Measurements from ENCODE around the gene PSMA6.

GRCh38 chr14:35247777-35248475 lies 44.3 kb upstream of the PSMA6 start:
- TF ChIP-seq EZH2phosphoT487 (IDR thresholded peaks at IDR 0.05; ENCODE audit: insufficient read depth, low read depth) (no peak), EZH2 (IDR thresholded peaks at IDR 0.05; ENCODE audit: insufficient read depth, poor library complexity, severe bottlenecking) (no peak)

Measured in GM23248 (cell line).